ENCODE data around the gene TMC3.

The TMC3 gene

GRCh38 chr15:81317642-81318017 is 56.4 kb downstream of the TMC3 start:
- Histone ChIP-seq H3K9me3 (ENCODE audit: insufficient read depth, low read depth, low read length) (no peaks in the 10 kb centered on the region), H3K4me1 (ENCODE audit: insufficient read depth, low read length) (no peaks in the 10 kb centered on the region), H3K4me3 (ENCODE audit: low read length) (no peak overlapping the region), H3K27ac (ENCODE audit: low read depth, low read length) (no peak overlapping the region), H3K27me3 (ENCODE audit: insufficient read depth, low read length) (no peaks in the 10 kb centered on the region), H3K9ac (ENCODE audit: low read depth, low read length) (no peak overlapping the region), H3K36me3 (ENCODE audit: insufficient read depth, low read length) (peaks cover 52% of the 10 kb centered on the region)
- 95% methylated on average over 6 of the region's 6 CpGs for WGBS

- 94% methylated on average over 3 of the region's 3 CpGs for WGBS
- H3K27ac ChIP-seq (ENCODE audit: low read depth, low read length): no peak overlapping the region
Observed at GRCh38 chr15:81316267-81316666, 57.7 kb downstream of the TMC3 start.

GRCh38 chr15:81315452-81316175 is 58.4 kb downstream of the TMC3 start:
- Histone ChIP-seq H3K4me1 (ENCODE audit: insufficient read depth, low read length) (no peaks in the 10 kb centered on the region), H3K4me3 (ENCODE audit: low read length) (no peak overlapping the region), H3K27ac (ENCODE audit: low read depth, low read length) (no peak overlapping the region), H3K27me3 (ENCODE audit: insufficient read depth, low read length) (no peaks in the 10 kb centered on the region), H3K9me3 (ENCODE audit: insufficient read depth, low read depth, low read length) (no peaks in the 10 kb centered on the region), H3K36me3 (ENCODE audit: insufficient read depth, low read length) (peaks cover 51% of the 10 kb centered on the region), H3K9ac (ENCODE audit: low read depth, low read length) (no peak overlapping the region)
- WGBS: 94% methylated on average over 14 of the region's 14 CpGs

More at GRCh38 chr15:81316267-81316666, 57.7 kb downstream of the TMC3 start:
- Histone ChIP-seq H3K9ac (ENCODE audit: low read depth, low read length) (no peak overlapping the region), H3K4me3 (ENCODE audit: low read length) (no peak overlapping the region), H3K9me3 (ENCODE audit: insufficient read depth, low read depth, low read length) (no peaks in the 10 kb centered on the region), H3K27me3 (ENCODE audit: insufficient read depth, low read length) (no peaks in the 10 kb centered on the region), H3K4me1 (ENCODE audit: insufficient read depth, low read length) (no peaks in the 10 kb centered on the region), H3K36me3 (ENCODE audit: insufficient read depth, low read length) (peaks cover 55% of the 10 kb centered on the region)

- Histone ChIP-seq H3K4me3 (ENCODE audit: low read length) (no peak overlapping the region), H3K27me3 (ENCODE audit: insufficient read depth, low read length) (no peaks in the 10 kb centered on the region), H3K27ac (ENCODE audit: low read depth, low read length) (no peak overlapping the region), H3K9me3 (ENCODE audit: insufficient read depth, low read depth, low read length) (no peaks in the 10 kb centered on the region), H3K36me3 (ENCODE audit: insufficient read depth, low read length) (peaks cover 42% of the 10 kb centered on the region), H3K9ac (ENCODE audit: low read depth, low read length) (no peak overlapping the region), H3K4me1 (ENCODE audit: insufficient read depth, low read length) (no peaks in the 10 kb centered on the region)
- 97% methylated on average over 5 of the region's 5 CpGs for whole genome bisulfite sequencing
Observed at GRCh38 chr15:81314378-81314777, 59.6 kb downstream of the TMC3 start.

GRCh38 chr15:81313686-81314085 is 60.3 kb downstream of the TMC3 start:
- Histone ChIP-seq H3K9ac (ENCODE audit: low read depth, low read length) (no peak overlapping the region), H3K36me3 (ENCODE audit: insufficient read depth, low read length) (peaks cover 35% of the 10 kb centered on the region), H3K4me1 (ENCODE audit: insufficient read depth, low read length) (no peaks in the 10 kb centered on the region), H3K27ac (ENCODE audit: low read depth, low read length) (no peak overlapping the region), H3K9me3 (ENCODE audit: insufficient read depth, low read depth, low read length) (no peaks in the 10 kb centered on the region), H3K4me3 (ENCODE audit: low read length) (no peak overlapping the region), H3K27me3 (ENCODE audit: insufficient read depth, low read length) (no peaks in the 10 kb centered on the region)
- WGBS: 84% methylated on average over 5 of the region's 5 CpGs

- Histone ChIP-seq H3K27ac (ENCODE audit: low read depth, low read length) (no peak overlapping the region), H3K36me3 (ENCODE audit: insufficient read depth, low read length) (peaks cover 27% of the 10 kb centered on the region; the same call in 1 of the 2 replicates), H3K4me3 (ENCODE audit: low read length) (no peak overlapping the region), H3K9ac (ENCODE audit: low read depth, low read length) (no peak overlapping the region), H3K4me1 (ENCODE audit: insufficient read depth, low read length) (no peaks in the 10 kb centered on the region), H3K9me3 (ENCODE audit: insufficient read depth, low read depth, low read length) (no peaks in the 10 kb centered on the region), H3K27me3 (ENCODE audit: insufficient read depth, low read length) (no peaks in the 10 kb centered on the region)
- 92% methylated on average over 22 of the region's 22 CpGs for WGBS
Observed at GRCh38 chr15:81312790-81313543, 61.0 kb downstream of the TMC3 start.

GRCh38 chr15:81311752-81312464 is 62.1 kb downstream of the TMC3 start:
- Histone ChIP-seq H3K9ac (ENCODE audit: low read depth, low read length) (no peak overlapping the region), H3K36me3 (ENCODE audit: insufficient read depth, low read length) (peaks cover 19% of the 10 kb centered on the region; the same call in 1 of the 2 replicates), H3K27ac (ENCODE audit: low read depth, low read length) (no peak overlapping the region), H3K4me1 (ENCODE audit: insufficient read depth, low read length) (no peaks in the 10 kb centered on the region), H3K9me3 (ENCODE audit: insufficient read depth, low read depth, low read length) (no peaks in the 10 kb centered on the region), H3K4me3 (ENCODE audit: low read length) (no peak overlapping the region), H3K27me3 (ENCODE audit: insufficient read depth, low read length) (no peaks in the 10 kb centered on the region)
- WGBS: 94% methylated on average over 10 of the region's 10 CpGs

- Histone ChIP-seq H3K9ac (ENCODE audit: low read depth, low read length) (no peak overlapping the region), H3K9me3 (ENCODE audit: insufficient read depth, low read depth, low read length) (no peaks in the 10 kb centered on the region), H3K27ac (ENCODE audit: low read depth, low read length) (no peak overlapping the region), H3K27me3 (ENCODE audit: insufficient read depth, low read length) (no peaks in the 10 kb centered on the region), H3K36me3 (ENCODE audit: insufficient read depth, low read length) (peaks cover 11% of the 10 kb centered on the region; the same call in 1 of the 2 replicates), H3K4me1 (ENCODE audit: insufficient read depth, low read length) (no peaks in the 10 kb centered on the region), H3K4me3 (ENCODE audit: low read length) (no peak overlapping the region)
- 96% methylated on average over 5 of the region's 5 CpGs for WGBS
Observed at GRCh38 chr15:81310480-81310879, 63.5 kb downstream of the TMC3 start.

GRCh38 chr15:81309647-81310450 is 64.2 kb downstream of the TMC3 start:
- Histone ChIP-seq H3K4me1 (ENCODE audit: insufficient read depth, low read length) (no peaks in the 10 kb centered on the region), H3K27ac (ENCODE audit: low read depth, low read length) (no peak overlapping the region), H3K27me3 (ENCODE audit: insufficient read depth, low read length) (no peaks in the 10 kb centered on the region), H3K36me3 (ENCODE audit: insufficient read depth, low read length) (peaks cover 11% of the 10 kb centered on the region; the same call in 1 of the 2 replicates), H3K9me3 (ENCODE audit: insufficient read depth, low read depth, low read length) (no peaks in the 10 kb centered on the region), H3K9ac (ENCODE audit: low read depth, low read length) (no peak overlapping the region), H3K4me3 (ENCODE audit: low read length) (no peak overlapping the region)
- WGBS: 97% methylated on average over 8 of the region's 8 CpGs

GRCh38 chr15:81308260-81308659 is 65.8 kb downstream of the TMC3 start:
- Histone ChIP-seq H3K27ac (ENCODE audit: low read depth, low read length) (no peak overlapping the region), H3K36me3 (ENCODE audit: insufficient read depth, low read length) (peaks cover 9% of the 10 kb centered on the region; the same call in 1 of the 2 replicates)

More at GRCh38 chr15:81308260-81308659, 65.8 kb downstream of the TMC3 start:
- Histone ChIP-seq H3K4me3 (ENCODE audit: low read length) (no peak overlapping the region), H3K27me3 (ENCODE audit: insufficient read depth, low read length) (no peaks in the 10 kb centered on the region), H3K9ac (ENCODE audit: low read depth, low read length) (no peak overlapping the region), H3K9me3 (ENCODE audit: insufficient read depth, low read depth, low read length) (no peaks in the 10 kb centered on the region), H3K4me1 (ENCODE audit: insufficient read depth, low read length) (peaks cover 14% of the 10 kb centered on the region)
- WGBS: 93% methylated on average over 2 of the region's 2 CpGs

All from HUES64 (cell line).